Right lobe of liver (tissue), 6 donors: ENCODE measurements around the gene IL12B. TPM values are rescaled to one million over a fixed set of nuclear protein-coding genes. Genes with fewer than 3 reads are reported as not detected.
A peak's percentile ranks its signal among the peaks of the same experiment; 100 is the strongest.

ENCODE experiments used
- ATAC-seq, 4 donors: fragments of 200-7000 bp; cut with Tn5 transposase; one replicate each; pipeline ENCODE4 v1.9.1; 2020; ENCODE audit warnings: mild to moderate bottlenecking in 4 of 4, moderate library complexity in 4 of 4
- DNase-seq, 3 donors: peaks; one replicate each; pipeline ENCODE4 v3.0.0-alpha.2; 2020
- H3K27ac ChIP-seq, 3 donors: fragments of 200-600 bp; one replicate each; pipeline ENCODE4 v1.8.0; 2022
- H3K27me3 ChIP-seq, 2 donors: fragments of 200-600 bp; one replicate each; pipeline ENCODE4 v1.8.0; 2022
- H3K36me3 ChIP-seq, 4 donors: fragments of 200-600 bp; sonication (generic) in 1 of 4; one replicate each; pipeline versions ENCODE4 v1.5.1 to v1.8.0; 2017 to 2022; ENCODE audit warnings: control low read depth in 1 of 4
- H3K4me1 ChIP-seq, 4 donors: fragments of 200-600 bp; sonication (generic) in 1 of 4; one replicate each; pipeline versions ENCODE4 v1.5.1 to v1.8.0; 2017 to 2022; ENCODE audit warnings: control low read depth in 1 of 4
- H3K4me3 ChIP-seq, 3 donors: fragments of 200-600 bp; one replicate each; pipeline ENCODE4 v1.8.0; 2022
- H3K9me3 ChIP-seq, 4 donors: fragments of 200-600 bp; sonication (generic) in 1 of 4; one replicate each; pipeline versions ENCODE4 v1.5.1 to v1.8.0; 2017 to 2022; ENCODE audit warnings: control low read depth in 1 of 4
- POLR2A ChIP-seq: fragments of 450-650 bp; IDR thresholded peaks from one replicate; pipeline ENCODE4 v1.6.1; 2017; ENCODE audit warnings: antibody characterized with exemption, mild to moderate bottlenecking
- WGBS: methylation state at CpG from one replicate; pipeline ENCODE4 v1.1.6; 2018; ENCODE audit warnings: low coverage, low lambda C conversion rate; ENCODE audit not compliant: insufficient coverage; ENCODE audit errors: missing lambda C conversion rate; 5-methylcytosine and 5-hydroxymethylcytosine counted together
- intact Hi-C, 2 donors: fragments of 100-400 bp; cut with DNase I; formaldehyde crosslinking; loops; one replicate each; pipeline versions ENCODE4 v1.11.2 to v1.14.1; 2022
- total RNA-seq, 6 experiments: library from RNA; depleted of rRNA in 2 of 6; stranded (reverse); fragments of >200 nt in 2 of 6; fragmentation: NEBNext Ultra II Directional in 3 of 6; extraction: Animal tissue kit (Norgen Biotek cat#: 25700) in 3 of 6; gene quantifications; one replicate each; pipeline versions ENCODE4 v1.1.0 to v1.2.4, GENCODE V29; 2016 to 2023
- TF ChIP-seq, protein P1 (sequence below), 4 donors: fragments of 200-600 bp in 3 of 4; fragments of 450-650 bp in 1 of 4; IDR thresholded peaks; one replicate each; pipeline versions ENCODE4 v1.5.1 to v1.8.0; 2016 to 2022; ENCODE audit warnings: antibody characterized with exemption in 4 of 4, mild to moderate bottlenecking in 2 of 4
- donor health status: DM: no; HTN: yes; CAD: no.
- donor health status: DM: no; HTN: no; CAD: no.
- donor health status: DM: no; HTN: no; CAD: no.
- donor health status: DM: no; HTN: yes; CAD: no.
- donor health status: DM: no; HTN: yes; CAD: no.

Gene IL12B
- total RNA-seq, 6 experiments from 2014 or later: not detected

GRCh38 chr5:159318448-159318847, 11.8 kb downstream of the IL12B start:
- intact Hi-C loops: no loop called here
- H3K36me3 ChIP-seq: no peaks in the 10 kb centered on the region
- H3K4me1 ChIP-seq: peaks cover 0 to 1% (median 0%) of the 10 kb centered on the region in 4 donors
- ATAC-seq: no peak
- WGBS: 72% methylated on average over 4 of the region's 4 CpGs
- DNase-seq: no peak
- TF ChIP-seq, protein P1, sequence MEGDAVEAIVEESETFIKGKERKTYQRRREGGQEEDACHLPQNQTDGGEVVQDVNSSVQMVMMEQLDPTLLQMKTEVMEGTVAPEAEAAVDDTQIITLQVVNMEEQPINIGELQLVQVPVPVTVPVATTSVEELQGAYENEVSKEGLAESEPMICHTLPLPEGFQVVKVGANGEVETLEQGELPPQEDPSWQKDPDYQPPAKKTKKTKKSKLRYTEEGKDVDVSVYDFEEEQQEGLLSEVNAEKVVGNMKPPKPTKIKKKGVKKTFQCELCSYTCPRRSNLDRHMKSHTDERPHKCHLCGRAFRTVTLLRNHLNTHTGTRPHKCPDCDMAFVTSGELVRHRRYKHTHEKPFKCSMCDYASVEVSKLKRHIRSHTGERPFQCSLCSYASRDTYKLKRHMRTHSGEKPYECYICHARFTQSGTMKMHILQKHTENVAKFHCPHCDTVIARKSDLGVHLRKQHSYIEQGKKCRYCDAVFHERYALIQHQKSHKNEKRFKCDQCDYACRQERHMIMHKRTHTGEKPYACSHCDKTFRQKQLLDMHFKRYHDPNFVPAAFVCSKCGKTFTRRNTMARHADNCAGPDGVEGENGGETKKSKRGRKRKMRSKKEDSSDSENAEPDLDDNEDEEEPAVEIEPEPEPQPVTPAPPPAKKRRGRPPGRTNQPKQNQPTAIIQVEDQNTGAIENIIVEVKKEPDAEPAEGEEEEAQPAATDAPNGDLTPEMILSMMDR (IDR thresholded peaks at IDR 0.05): no peak
- no peak for TF ChIP-seq POLR2A
- no peak overlapping the region for H3K27ac ChIP-seq
- no peak overlapping the region for H3K4me3 ChIP-seq
- H3K9me3 ChIP-seq: no peaks in the 10 kb centered on the region
- H3K27me3 ChIP-seq: no peaks in the 10 kb centered on the region

DNA sequence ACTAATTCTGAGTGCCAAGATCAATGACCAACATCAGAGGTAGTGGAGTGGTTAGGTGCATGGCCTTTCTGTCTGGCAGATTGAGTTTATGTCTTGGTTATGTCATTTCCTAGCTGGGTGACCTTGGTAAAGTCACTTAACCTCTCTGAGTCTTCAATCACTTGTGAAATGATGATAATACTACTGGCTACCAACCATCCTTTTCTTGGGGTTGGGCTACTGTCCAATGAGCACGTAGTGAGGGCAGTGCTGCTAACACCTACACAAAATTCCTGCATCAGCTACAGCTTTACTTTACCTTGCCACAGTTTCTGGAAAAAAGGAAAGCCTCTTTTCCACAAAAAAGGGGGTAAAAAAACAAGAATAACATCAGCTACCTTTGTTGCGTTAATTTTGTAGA, 12.4 kb downstream of the IL12B start:
- 45% methylated on average over 2 of the region's 2 CpGs for WGBS
- Histone ChIP-seq H3K27ac (no peak overlapping the region), H3K36me3 (no peaks in the 10 kb centered on the region), H3K9me3 (no peaks in the 10 kb centered on the region), H3K4me1 (peaks cover 0 to 6% (median 0%) of the 10 kb centered on the region in 4 donors), H3K4me3 (no peak overlapping the region), H3K27me3 (no peaks in the 10 kb centered on the region)
- ATAC-seq (no peak), DNase-seq (no peak)
- intact Hi-C loops: no loop called here
- TF ChIP-seq, protein P1 (IDR thresholded peaks at IDR 0.05): no peak
- no peak for TF ChIP-seq POLR2A

DNA sequence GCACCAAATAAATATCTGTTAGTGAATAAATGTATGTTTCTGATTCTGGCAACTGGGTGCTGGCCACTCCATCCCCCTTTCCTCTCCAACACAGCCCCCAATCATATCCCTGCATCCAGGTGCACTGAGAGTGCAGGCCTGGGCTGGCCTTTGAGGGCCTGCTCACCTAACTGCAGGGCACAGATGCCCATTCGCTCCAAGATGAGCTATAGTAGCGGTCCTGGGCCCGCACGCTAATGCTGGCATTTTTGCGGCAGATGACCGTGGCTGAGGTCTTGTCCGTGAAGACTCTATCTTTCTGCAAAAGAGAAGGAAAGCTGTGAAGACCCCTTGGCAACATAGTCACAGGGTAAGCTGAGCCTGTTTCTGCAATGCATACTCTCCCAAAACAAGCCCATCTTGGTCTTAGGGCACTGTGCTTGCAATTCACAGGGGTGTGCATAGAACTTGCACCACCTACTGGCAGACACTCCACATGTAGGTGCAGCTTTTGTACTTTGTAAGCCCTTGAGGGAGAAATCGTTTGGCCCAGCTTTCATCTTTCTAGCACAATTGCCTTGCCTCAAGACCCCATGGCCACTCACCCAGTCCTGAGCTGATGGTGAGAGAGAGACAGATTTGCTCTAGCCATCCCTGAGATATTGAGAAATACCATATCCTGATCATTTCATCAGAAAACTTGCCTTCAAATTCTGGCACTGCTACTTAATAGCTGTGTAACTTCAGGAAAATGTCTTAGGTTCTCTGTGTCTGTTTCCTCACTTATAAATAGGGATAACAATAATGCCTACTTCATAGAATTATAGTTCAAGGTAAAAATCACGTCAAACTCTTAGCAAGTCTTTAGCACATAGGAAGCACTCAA, 13.5 kb downstream of the IL12B start:
- Histone ChIP-seq H3K4me3 (no peak overlapping the region), H3K36me3 (no peaks in the 10 kb centered on the region), H3K27ac (no peak overlapping the region), H3K9me3 (no peaks in the 10 kb centered on the region), H3K27me3 (no peaks in the 10 kb centered on the region), H3K4me1 (peaks cover 0 to 6% (median 0%) of the 10 kb centered on the region in 4 donors)
- no peak for TF ChIP-seq POLR2A
- TF ChIP-seq, protein P1 (IDR thresholded peaks at IDR 0.05): peak; percentile 49 to 65 (median 54)
- peak in 1 of 3 donors; percentile 46 for DNase-seq
- ATAC-seq: peak; percentile 67 to 78 (median 73)
- intact Hi-C loops: no loop called here
- WGBS: 11% methylated on average over 2 of the region's 9 CpGs

DNA sequence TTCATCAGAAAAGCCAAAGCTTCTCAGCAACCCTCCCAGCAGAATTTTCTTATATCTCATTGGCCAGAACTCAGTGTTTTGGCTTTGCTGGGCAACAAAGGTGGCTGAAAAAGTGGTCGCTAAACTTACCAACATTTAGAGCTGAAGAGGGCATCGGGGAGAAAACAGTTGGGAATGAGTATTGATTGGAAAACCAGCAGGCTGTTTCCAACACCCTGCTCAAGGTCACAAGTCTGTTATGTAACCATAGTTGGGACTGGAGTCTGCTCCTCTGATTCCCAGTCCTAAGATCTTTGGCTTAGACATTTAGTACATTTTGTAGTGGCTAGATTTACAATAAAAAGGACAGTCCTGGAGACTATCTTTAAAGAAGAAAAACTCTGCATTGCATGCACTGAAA, 17.1 kb downstream of the IL12B start:
- DNase-seq (no peak), ATAC-seq (peak in 3 of 4 donors; percentile 27 to 80 (median 30))
- Histone ChIP-seq H3K27me3 (peaks cover 0 to 6% of the 10 kb centered on the region in 2 donors), H3K27ac (no peak overlapping the region), H3K4me1 (peaks cover 0 to 6% (median 0%) of the 10 kb centered on the region in 4 donors), H3K36me3 (no peaks in the 10 kb centered on the region), H3K4me3 (no peak overlapping the region), H3K9me3 (no peaks in the 10 kb centered on the region)
- TF ChIP-seq, protein P1 (IDR thresholded peaks at IDR 0.05): no peak
- TF ChIP-seq POLR2A: no peak
- intact Hi-C loops: no loop called here
- 18% methylated on average over 2 of the region's 2 CpGs for WGBS
